Memory B cell (primary cell): Measurements from ENCODE around the gene RRN3.
A peak's percentile ranks its signal among the peaks of the same experiment; 100 is the strongest.
"Not testable (repeated sequence)": the region's sequence is repeated elsewhere in the genome, so short reads cannot be mapped to it uniquely, and the experiment has no call there.

Source experiments
- ATAC-seq: fragments of 150-1000 bp; cut with Tn5 transposase; 2 replicates; pipeline ENCODE4 v1.10.0; 2021; ENCODE audit warnings: low read depth, mild to moderate bottlenecking, moderate library complexity
- DNase-seq, 2 donors: peaks; one replicate each; pipeline ENCODE4 v3.0.0; 2022; ENCODE audit warnings: low spot score in 2 of 2
- H3K27ac Mint-ChIP-seq: one replicate; pipeline ENCODE4 v1.8.0; 2022; ENCODE audit warnings: mild to moderate bottlenecking, moderate library complexity, mixed read lengths
- H3K27me3 Mint-ChIP-seq: one replicate; pipeline ENCODE4 v1.8.0; 2022; ENCODE audit warnings: mixed read lengths
- H3K36me3 Mint-ChIP-seq: one replicate; pipeline ENCODE4 v1.8.0; 2022; ENCODE audit warnings: mild to moderate bottlenecking, mixed read lengths
- H3K4me1 Mint-ChIP-seq: one replicate; pipeline ENCODE4 v1.8.0; 2022; ENCODE audit warnings: mixed read lengths
- H3K4me3 Mint-ChIP-seq: one replicate; pipeline ENCODE4 v1.8.0; 2022; ENCODE audit warnings: mild to moderate bottlenecking, moderate library complexity, mixed read lengths
- H3K9me3 Mint-ChIP-seq: one replicate; pipeline ENCODE4 v1.8.0; 2022; ENCODE audit warnings: mixed read lengths

RRN3 gene

DNA sequence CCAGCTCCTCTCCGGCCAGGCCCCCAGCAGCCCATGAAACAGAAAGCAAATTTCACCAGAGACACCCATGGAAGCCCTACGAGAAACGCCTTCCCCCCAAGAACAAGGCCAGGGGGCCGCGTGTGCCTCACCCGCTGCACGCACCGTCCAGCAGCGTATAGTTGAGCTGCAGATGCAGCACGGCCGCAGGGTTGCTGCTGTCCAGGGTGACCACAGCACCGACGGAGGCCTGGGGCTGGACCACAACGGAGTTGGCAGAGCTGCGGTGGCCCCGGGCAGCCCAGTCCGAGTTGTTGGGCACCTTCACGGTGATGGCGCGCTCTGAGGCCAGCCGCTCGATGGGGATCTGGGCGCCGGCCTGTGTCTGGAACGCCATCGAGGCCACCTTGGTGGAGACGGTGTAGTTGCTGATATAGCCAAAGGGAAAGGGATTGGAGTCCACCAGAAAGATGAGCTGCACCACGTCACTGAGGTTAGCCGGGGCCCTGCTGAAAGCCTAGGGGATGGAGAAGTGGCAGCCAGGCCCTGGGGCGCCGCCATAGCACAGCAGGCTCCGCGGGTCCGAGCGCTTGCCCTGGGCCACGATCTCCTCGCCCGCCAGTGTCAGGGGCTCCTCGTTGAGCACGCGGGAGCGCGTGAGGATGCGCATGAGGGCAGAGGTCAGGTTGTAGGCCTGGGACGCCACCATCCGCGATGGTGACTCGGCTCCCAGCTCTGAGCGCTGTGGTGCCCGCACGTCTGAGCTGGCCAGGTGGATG is 37.0 kb upstream of the RRN3 start:
- ATAC-seq, H3K36me3 Mint-ChIP-seq, H3K4me1 Mint-ChIP-seq, H3K27me3 Mint-ChIP-seq, H3K4me3 Mint-ChIP-seq, H3K27ac Mint-ChIP-seq, DNase-seq, H3K9me3 Mint-ChIP-seq: not testable (repeated sequence)

DNA sequence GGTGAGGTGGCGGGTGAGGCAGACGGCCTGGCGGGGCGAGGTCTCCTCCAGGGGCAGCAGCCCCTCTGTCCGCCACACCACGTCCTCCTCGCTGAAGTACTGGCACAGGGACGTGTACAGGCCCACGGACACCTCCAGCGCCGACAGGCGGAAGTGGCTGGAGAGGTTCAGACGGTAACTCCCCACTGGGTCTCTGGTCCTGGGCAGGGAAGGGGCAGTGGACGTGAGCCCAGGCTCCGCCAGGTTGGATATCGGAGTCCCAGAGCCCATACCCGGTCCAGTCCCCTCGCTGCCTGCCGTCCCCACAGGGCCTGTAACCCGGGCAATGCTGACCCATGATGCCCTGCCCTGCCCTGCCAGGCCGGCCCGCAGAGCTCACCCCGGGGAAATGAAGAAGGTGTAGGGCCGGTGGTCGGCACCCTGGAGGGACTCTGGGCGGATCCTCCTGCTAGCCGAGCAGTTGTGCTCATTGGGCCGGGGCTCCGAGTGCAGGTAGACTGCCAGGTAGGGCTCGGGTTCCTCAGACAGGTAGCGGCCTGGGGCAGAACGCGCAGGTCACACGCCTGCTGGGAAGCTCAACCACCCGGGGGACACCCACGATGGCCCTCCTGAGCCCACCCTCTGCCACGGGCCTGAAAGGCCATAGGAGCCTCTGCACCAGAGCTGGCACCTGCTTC is 36.3 kb upstream of the RRN3 start:
- not testable (repeated sequence) for H3K27me3 Mint-ChIP-seq, H3K27ac Mint-ChIP-seq, H3K36me3 Mint-ChIP-seq, H3K4me3 Mint-ChIP-seq, H3K4me1 Mint-ChIP-seq, H3K9me3 Mint-ChIP-seq, DNase-seq, ATAC-seq

DNA sequence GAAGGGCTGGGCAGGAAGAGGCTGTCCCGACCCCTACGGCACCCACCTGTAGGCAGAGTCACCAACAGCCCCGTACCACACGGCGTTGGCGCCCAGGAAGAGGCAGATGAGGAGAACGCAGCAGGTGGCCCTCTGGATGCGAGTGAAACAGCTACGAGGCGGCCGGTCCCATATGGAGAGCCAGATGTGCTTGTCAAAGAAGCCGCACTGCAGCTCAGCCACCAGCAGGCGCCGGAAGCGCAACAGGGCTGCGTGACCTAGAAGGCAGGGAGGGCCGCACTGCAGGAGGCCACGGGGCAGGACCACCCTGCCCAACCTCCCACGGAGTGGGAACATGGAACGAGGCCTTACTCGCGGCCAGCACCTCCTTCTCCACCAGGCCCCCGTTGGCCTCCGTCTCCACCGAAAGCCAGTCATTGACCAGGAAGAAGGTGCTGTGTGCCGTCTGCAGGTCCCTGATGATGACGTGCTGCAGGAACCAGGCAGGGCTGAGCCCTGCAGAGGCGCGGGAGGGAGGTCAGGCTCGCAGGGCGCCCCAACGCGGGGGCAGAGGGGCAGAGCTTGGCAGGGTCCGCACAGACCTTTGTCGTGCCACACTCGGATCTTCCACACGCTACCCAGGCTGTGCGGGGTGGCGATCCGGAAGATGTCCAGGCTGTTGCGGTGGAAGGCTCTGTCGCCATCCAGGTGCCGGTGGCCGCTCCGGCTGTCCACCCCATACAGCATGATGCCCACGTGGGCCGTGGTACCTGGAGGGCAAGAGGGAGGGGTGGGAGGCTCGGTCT is 33.8 kb upstream of the RRN3 start:
- not testable (repeated sequence) for H3K36me3 Mint-ChIP-seq, H3K27me3 Mint-ChIP-seq, H3K27ac Mint-ChIP-seq, H3K4me1 Mint-ChIP-seq, ATAC-seq, H3K4me3 Mint-ChIP-seq, H3K9me3 Mint-ChIP-seq, DNase-seq

DNA sequence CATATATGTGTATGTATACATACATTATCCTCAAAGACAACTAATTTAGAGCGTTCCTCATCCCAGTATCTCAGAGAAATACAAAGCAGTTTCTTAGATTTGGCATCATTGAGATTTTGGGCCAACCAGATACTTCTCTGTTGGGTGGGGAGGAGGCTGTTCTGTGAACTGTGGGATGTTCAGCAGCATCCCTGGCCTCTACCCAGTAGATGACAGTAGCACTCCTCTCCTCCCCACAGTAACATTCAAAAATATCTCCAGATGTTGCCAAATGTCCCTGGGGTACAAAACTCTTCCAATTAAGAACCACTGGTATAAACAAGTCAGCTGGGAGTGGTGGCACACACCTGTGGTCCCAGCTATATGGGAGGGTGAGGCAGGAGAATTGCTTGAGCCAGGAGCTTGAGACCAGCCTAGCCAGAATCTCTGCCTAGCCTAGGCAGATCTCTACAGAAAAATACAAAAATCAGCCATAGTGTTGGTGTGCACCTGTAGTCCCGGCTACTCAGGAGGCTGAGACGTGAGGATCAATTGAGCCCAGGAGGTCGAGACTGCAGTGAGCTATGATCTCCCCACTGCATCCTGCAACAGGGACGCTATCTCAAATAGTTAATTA is 6.4 kb upstream of the RRN3 start:
- not testable (repeated sequence) for H3K36me3 Mint-ChIP-seq, DNase-seq, ATAC-seq, H3K27ac Mint-ChIP-seq, H3K4me3 Mint-ChIP-seq, H3K4me1 Mint-ChIP-seq, H3K27me3 Mint-ChIP-seq, H3K9me3 Mint-ChIP-seq

DNA sequence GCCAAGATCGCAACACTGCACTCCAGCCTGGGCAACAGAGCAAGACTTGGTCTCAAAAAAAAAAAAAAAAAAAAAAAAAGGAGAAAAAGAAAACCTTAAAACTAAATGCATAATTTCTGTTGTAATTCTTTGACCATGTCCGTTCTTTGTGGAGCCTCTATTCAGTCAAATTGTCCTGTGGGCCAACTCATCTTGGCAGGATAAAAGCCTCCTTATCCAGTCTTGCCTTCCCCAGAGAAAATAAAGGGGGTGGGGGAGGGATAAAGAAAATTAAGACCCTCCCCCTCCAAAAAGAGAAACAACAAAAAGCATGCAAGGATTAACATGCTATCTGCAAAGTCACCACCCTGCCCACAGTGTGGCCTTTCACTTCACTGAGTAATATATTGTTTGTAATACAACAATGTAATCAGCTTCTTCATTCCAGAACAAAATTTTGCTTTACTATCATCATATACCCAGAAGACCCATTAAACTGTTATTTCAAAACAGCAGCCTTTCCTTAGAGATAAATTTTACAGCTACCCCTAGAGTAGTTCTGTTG is 5.4 kb upstream of the RRN3 start:
- H3K36me3 Mint-ChIP-seq, ATAC-seq, H3K4me3 Mint-ChIP-seq, DNase-seq, H3K4me1 Mint-ChIP-seq, H3K27ac Mint-ChIP-seq, H3K27me3 Mint-ChIP-seq, H3K9me3 Mint-ChIP-seq: not testable (repeated sequence)

DNA sequence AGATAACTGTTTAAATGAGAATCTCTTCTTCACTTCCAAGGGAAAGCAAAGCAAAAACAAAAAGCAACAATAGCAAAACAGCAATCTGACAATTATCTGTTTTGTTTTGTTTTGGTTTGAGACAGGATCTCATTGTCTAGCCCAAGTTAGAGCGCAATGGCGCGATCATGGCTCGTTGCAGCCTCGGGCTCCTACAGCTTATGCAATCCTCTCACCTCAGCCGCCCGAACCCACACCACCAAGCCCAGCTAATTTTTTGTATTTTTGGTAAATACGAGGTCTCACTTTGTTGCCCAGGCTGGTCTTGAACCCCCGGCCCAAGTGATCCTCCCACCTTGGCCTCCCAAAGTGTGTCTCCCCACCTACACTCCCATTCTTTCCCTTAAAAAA is 2.5 kb upstream of the RRN3 start:
- ATAC-seq, H3K9me3 Mint-ChIP-seq, DNase-seq, H3K4me1 Mint-ChIP-seq, H3K36me3 Mint-ChIP-seq, H3K27me3 Mint-ChIP-seq, H3K27ac Mint-ChIP-seq, H3K4me3 Mint-ChIP-seq: not testable (repeated sequence)

DNA sequence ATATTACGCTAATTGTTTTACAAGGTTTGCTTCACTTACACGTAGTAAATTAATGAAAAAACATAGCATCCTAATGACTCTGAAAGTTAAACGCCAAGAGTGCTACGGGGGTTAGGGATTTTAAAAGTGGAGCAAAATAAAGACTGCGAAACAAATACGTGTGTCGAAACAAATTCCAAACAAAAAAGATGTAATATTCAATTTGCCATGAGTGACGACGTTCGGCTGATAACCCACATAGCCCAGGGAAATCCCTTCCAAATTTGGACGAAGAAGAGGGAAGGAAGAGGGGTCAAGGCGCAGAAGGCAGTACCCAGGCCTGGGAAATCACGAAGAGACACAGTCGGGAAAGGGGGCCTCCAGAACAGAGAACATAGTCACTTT is 509 bp downstream of the RRN3 start:
- DNase-seq, H3K36me3 Mint-ChIP-seq, H3K4me1 Mint-ChIP-seq, ATAC-seq, H3K27me3 Mint-ChIP-seq, H3K9me3 Mint-ChIP-seq: not testable (repeated sequence)
- H3K4me3 Mint-ChIP-seq = peak overlapping the region; percentile 96
- peak overlapping the region; percentile 98 for H3K27ac Mint-ChIP-seq

DNA sequence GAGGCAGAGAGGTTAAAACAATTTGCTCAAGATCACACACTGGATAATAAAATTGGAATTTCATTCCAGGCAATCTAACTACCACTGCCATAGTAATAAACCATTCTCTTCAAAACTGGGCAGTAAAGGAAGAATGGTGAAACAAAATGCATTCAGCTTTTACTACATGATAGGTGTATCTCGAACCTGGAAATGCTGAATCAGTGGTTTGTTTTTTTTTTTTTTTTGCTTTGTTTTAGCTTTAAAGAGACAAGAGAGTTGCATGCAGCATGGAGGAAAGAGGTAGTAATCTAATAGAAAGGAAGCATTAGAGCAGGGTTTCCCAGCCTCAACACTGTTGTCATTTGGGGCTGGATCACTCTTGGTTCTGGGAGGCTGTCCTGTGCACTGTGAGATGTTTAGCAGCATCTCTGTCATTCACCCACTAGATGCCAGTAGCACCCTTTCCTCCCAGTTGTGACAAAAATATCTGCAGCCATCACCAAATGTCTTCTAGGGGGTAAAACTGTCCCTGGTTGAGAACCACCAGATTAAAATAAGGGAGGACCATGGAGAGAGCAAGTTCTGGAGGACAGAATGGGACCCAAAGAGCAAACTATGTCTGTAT is 3.3 kb downstream of the RRN3 start:
- H3K27ac Mint-ChIP-seq, H3K36me3 Mint-ChIP-seq, H3K4me3 Mint-ChIP-seq, DNase-seq, H3K27me3 Mint-ChIP-seq, ATAC-seq, H3K9me3 Mint-ChIP-seq, H3K4me1 Mint-ChIP-seq: not testable (repeated sequence)

DNA sequence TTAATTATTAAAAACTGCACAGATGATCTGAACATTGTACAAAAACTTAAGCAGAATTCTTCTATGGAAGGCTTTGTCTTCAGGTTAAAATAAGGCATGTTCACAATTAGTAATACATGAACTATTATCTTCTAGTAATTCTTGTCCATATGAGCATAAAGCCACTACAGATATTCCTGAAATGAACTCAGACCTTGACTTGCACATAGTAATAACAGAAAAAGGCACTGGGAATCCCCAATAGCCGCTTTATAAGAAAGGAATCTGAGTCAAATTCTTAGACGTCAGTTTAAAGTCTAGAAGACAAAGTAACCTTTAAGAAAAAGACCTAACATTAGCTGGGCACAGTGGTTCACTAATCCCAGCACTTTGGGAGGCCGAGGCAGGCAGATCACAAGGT is 11.3 kb downstream of the RRN3 start:
- H3K4me3 Mint-ChIP-seq, DNase-seq, H3K4me1 Mint-ChIP-seq, H3K9me3 Mint-ChIP-seq, H3K27ac Mint-ChIP-seq, H3K27me3 Mint-ChIP-seq, ATAC-seq: not testable (repeated sequence)
- H3K36me3 Mint-ChIP-seq = peaks cover 23% of the 10 kb centered on the region

DNA sequence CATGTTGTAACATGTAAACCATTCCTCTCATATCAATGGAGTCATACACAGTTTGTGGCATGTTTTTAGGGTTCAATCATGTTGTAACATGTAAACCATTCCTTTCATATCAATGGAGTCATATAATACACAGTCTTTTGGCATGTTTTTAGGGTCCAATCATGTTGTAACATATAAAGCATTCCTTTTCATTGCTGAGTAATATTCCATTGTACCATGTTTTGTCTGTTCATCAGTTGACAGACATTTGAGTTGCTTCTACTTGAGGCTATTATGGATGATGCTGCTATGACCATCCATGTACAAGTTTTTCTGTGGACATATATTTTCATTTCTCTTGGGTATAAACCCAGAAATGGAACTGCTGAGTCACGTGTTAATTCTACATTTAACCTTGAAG is 13.2 kb downstream of the RRN3 start:
- H3K9me3 Mint-ChIP-seq, ATAC-seq, H3K4me1 Mint-ChIP-seq, H3K27ac Mint-ChIP-seq, DNase-seq, H3K4me3 Mint-ChIP-seq, H3K27me3 Mint-ChIP-seq: not testable (repeated sequence)
- H3K36me3 Mint-ChIP-seq = peaks cover 29% of the 10 kb centered on the region

DNA sequence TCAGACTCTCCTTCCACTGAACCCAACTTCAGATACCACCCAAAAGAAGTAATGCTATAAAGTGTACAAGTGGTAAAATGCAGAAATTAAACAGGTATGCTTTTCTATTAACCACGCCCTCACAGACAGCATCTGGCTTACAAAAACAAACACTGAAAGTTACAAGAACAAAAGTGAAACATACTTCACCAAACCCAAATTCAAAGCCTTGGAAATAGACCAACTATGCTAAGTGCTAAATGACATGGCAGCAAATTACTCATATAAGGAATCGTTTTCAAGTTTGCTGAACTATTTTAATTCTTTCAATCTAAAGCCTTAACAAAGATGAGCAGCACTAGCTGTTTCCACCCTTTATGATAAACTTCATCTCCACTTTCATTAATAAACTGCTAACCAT is 17.9 kb downstream of the RRN3 start:
- H3K9me3 Mint-ChIP-seq, H3K4me1 Mint-ChIP-seq, DNase-seq, ATAC-seq, H3K4me3 Mint-ChIP-seq, H3K27me3 Mint-ChIP-seq: not testable (repeated sequence)
- Mint-ChIP-seq H3K36me3 (peaks cover 27% of the 10 kb centered on the region), H3K27ac (peak overlapping the region; percentile 14)

DNA sequence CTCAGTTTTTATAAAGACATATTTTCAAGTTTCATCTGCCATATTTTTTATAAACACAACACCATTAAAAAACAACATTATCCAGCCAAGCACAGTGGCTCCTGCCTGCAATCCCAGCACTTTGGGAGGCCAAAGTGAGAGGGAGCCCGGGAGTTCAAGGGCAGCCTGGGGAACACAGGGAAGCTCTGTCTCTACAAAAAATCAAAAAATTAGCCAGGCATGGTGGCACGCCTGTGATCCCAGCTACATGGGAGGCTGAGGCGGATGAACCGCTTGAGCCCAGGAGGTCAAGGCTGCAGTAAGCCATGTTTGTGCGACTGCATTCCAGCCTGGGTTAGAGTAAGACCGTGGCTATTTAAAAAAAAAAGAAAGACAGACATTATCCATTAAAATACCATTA is 21.0 kb downstream of the RRN3 start:
- Mint-ChIP-seq H3K36me3 (peaks cover 16% of the 10 kb centered on the region), H3K9me3 (no peaks in the 10 kb centered on the region)

DNA sequence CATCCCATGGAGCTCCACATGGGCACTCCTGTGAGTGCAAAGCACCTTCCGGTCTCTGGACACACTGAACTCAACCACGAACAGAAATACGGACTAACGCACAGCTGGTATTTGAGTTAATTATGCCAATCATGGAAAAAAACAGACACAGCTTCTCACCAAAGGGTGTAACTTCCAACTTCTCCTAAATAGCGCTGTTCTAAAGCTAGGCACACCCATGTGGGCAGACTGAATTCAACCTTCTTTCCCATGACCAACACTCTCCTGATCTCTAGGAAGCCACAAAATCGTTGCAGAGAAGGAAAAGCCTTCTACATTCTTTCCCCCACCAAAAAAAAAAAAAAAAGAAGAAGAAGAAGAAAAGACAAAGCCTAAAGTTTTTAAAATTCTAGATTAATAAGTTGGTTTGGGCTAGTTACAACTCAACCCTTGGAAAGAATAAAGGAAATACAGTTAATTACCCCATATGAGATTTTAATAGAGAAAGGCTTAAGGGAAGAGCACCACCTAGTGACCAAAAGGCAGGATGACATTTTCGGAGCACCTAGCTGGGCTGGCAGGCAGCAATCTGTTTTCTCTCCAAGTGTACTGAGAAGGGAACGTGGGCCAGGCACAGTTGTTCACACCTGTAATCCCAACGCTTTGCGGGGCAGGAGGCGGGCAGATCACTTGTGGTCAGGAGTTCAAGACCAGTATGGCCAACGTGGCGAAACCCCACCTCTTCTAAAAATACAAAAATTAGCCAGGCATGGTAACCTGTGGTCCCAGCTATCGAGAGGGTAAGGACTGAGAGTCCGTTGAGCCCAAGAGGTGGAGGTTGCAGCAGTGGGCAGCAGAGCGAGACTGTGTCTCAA is 21.9 kb downstream of the RRN3 start:
- peak; percentile 66 for ATAC-seq
- H3K4me3 Mint-ChIP-seq, H3K9me3 Mint-ChIP-seq, H3K27ac Mint-ChIP-seq, H3K27me3 Mint-ChIP-seq, DNase-seq, H3K4me1 Mint-ChIP-seq: not testable (repeated sequence)
- H3K36me3 Mint-ChIP-seq = peaks cover 12% of the 10 kb centered on the region

More for the DNA sequence above, 21.0 kb downstream of the RRN3 start:
- ATAC-seq = no peak
- DNase-seq = no peak
- no peaks in the 10 kb centered on the region for H3K27me3 Mint-ChIP-seq
- no peak overlapping the region for H3K4me3 Mint-ChIP-seq
- H3K4me1 Mint-ChIP-seq = peaks cover 4% of the 10 kb centered on the region
- no peak overlapping the region for H3K27ac Mint-ChIP-seq
